ENCODE measurements around the gene ATXN1.

The ATXN1 gene

GRCh38 chr6:16370943-16371342, 390.3 kb downstream of the ATXN1 start:
- no peak for ATAC-seq
- H3K27me3 Mint-ChIP-seq, result no peaks in the 10 kb centered on the region
- no peak overlapping the region for H3K4me3 Mint-ChIP-seq
- H3K4me1 Mint-ChIP-seq, result peaks cover 51% of the 10 kb centered on the region
- H3K36me3 Mint-ChIP-seq, result peaks cover 40% of the 10 kb centered on the region
- peaks cover 4% of the 10 kb centered on the region for H3K9me3 Mint-ChIP-seq
- no peak overlapping the region for H3K27ac Mint-ChIP-seq

DNA sequence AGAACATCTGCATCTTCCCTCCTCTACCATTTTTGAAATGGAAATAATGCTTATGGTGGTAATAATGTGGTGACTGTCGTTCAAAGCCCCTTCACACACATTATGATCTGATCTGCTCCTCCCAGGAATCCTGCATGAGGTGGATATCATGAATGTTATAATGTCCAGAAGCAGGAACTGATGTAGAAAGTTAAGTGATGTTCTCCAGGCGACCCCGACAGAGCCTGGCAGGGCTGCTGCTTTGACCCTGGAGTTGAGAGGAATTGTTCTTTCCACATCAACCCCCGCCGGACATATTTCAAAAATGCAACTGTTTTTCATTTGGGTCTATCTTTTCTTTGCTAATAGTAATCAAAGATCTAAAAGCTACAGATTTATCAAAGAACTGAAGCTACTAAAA, 391.3 kb downstream of the ATXN1 start:
- Mint-ChIP-seq H3K27me3 (no peaks in the 10 kb centered on the region), H3K36me3 (peaks cover 43% of the 10 kb centered on the region), H3K9me3 (peaks cover 4% of the 10 kb centered on the region), H3K4me3 (no peak overlapping the region), H3K4me1 (peaks cover 42% of the 10 kb centered on the region), H3K27ac (no peak overlapping the region)
- no peak for ATAC-seq

DNA sequence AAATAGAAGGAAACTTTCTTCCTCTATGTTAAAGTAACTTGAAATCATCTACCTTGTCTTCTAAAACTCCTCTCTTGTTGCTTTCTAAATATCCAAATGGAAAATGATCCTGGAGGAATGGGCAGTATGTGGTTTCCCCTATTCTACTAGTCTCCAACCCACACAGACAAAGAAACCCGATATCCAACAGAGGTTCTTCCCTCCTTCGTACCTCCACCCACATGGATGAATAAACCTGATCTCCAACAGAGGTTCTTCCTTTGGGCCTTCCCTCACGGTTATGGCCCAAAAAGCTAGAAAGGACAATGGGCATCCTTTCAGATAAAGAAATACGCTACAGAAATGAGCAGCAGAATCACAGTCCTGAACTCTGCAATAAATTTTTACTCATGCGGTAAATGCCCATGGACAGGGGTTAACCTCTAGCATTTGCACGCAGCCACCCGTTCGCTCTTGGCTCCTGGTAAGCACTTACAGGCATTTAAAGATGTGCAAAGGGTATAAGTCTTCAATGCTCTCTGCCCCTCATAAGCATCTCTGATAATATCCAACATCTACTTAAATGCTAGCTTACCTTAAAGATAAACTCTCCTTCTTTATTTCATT, 392.0 kb downstream of the ATXN1 start:
- H3K4me1 Mint-ChIP-seq, result peaks cover 34% of the 10 kb centered on the region
- H3K9me3 Mint-ChIP-seq, result peaks cover 4% of the 10 kb centered on the region
- no peaks in the 10 kb centered on the region for H3K27me3 Mint-ChIP-seq
- no peak for ATAC-seq
- peaks cover 43% of the 10 kb centered on the region for H3K36me3 Mint-ChIP-seq
- H3K27ac Mint-ChIP-seq, result no peak overlapping the region
- H3K4me3 Mint-ChIP-seq, result no peak overlapping the region

GRCh38 chr6:16367571-16367970, 393.7 kb downstream of the ATXN1 start:
- Mint-ChIP-seq H3K4me3 (no peak overlapping the region), H3K4me1 (peaks cover 24% of the 10 kb centered on the region), H3K9me3 (no peaks in the 10 kb centered on the region), H3K36me3 (peaks cover 40% of the 10 kb centered on the region), H3K27ac (no peak overlapping the region), H3K27me3 (no peaks in the 10 kb centered on the region)
- ATAC-seq, result no peak

DNA sequence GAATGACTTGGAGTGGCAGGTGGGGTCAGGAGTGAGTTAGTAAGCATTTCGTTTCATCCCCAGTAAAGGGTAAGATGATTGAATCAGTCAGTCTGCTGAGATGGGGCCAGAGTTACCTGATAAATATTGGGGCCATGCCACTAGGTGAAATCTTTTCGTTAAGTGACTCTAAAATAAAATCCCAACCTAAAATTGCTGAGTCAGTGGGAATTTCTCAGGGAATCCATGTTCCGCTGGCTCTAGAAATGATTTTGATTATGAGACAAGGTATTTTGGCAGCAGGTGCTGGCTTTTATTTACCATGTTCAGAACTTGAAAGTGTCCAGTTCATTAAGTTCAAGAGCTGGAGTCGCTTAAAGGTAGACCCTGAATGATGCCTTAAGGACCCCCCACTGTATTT, 397.5 kb downstream of the ATXN1 start:
- Mint-ChIP-seq H3K4me3 (no peak overlapping the region), H3K4me1 (peaks cover 1% of the 10 kb centered on the region), H3K27me3 (no peaks in the 10 kb centered on the region), H3K9me3 (no peaks in the 10 kb centered on the region), H3K36me3 (peaks cover 36% of the 10 kb centered on the region), H3K27ac (no peak overlapping the region)
- ATAC-seq, result no peak

GRCh38 chr6:16362819-16363589, 398.3 kb downstream of the ATXN1 start:
- no peaks in the 10 kb centered on the region for H3K4me1 Mint-ChIP-seq
- peaks cover 36% of the 10 kb centered on the region for H3K36me3 Mint-ChIP-seq
- H3K27me3 Mint-ChIP-seq, result no peaks in the 10 kb centered on the region
- H3K9me3 Mint-ChIP-seq, result no peaks in the 10 kb centered on the region
- H3K4me3 Mint-ChIP-seq, result no peak overlapping the region
- ATAC-seq, result no peak
- H3K27ac Mint-ChIP-seq, result no peak overlapping the region

- no peak overlapping the region for H3K27ac Mint-ChIP-seq
- no peaks in the 10 kb centered on the region for H3K27me3 Mint-ChIP-seq
- ATAC-seq, result no peak
- peaks cover 43% of the 10 kb centered on the region for H3K36me3 Mint-ChIP-seq
- no peaks in the 10 kb centered on the region for H3K4me1 Mint-ChIP-seq
- no peak overlapping the region for H3K4me3 Mint-ChIP-seq
- no peaks in the 10 kb centered on the region for H3K9me3 Mint-ChIP-seq
Measured at GRCh38 chr6:16362296-16362695, 399.0 kb downstream of the ATXN1 start.

GRCh38 chr6:16361861-16362260, 399.4 kb downstream of the ATXN1 start:
- no peaks in the 10 kb centered on the region for H3K27me3 Mint-ChIP-seq
- H3K4me3 Mint-ChIP-seq, result no peak overlapping the region
- H3K36me3 Mint-ChIP-seq, result peaks cover 44% of the 10 kb centered on the region
- ATAC-seq, result no peak
- H3K9me3 Mint-ChIP-seq, result no peaks in the 10 kb centered on the region
- no peaks in the 10 kb centered on the region for H3K4me1 Mint-ChIP-seq
- no peak overlapping the region for H3K27ac Mint-ChIP-seq

DNA sequence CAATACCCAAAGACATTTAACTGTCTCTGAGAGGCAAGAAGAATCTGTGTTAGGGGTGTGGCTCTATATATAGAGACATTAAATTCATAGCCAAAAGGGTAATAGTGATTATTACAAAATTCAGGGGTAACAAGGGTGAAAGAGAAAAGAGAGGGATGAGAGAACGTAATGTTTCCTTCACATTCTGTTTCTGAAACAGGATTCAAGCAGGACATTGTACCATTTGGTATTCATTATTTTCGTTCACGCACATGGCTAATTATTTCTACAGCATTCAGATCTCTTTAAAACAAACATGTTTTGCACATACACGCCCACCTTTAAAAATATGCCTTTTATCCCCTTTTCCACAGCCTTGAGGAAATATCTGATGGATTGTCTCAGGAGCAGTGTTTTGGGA, 400.1 kb downstream of the ATXN1 start:
- peaks cover 44% of the 10 kb centered on the region for H3K36me3 Mint-ChIP-seq
- ATAC-seq, result no peak
- H3K9me3 Mint-ChIP-seq, result no peaks in the 10 kb centered on the region
- H3K27ac Mint-ChIP-seq, result no peak overlapping the region
- no peak overlapping the region for H3K4me3 Mint-ChIP-seq
- H3K4me1 Mint-ChIP-seq, result no peaks in the 10 kb centered on the region
- no peaks in the 10 kb centered on the region for H3K27me3 Mint-ChIP-seq

DNA sequence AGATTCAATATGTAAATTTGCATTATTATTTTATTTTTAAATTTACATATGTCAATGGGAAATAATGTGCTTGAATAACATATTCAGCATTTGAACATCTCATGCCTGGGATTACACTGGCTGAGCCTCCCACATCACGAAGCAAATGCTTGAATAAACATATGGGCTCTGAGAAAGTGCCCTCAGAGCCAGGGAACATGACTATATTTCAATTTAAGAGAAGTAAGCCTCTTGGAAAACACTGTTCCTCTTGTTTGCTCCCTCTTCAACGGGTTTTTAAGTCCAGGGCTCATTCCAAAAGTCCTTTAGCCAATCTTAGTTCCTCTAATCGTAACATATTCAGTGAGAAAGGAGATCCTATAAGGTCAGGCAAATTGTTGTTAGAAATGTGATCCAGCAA, 400.9 kb downstream of the ATXN1 start:
- Mint-ChIP-seq H3K36me3 (peaks cover 43% of the 10 kb centered on the region), H3K4me3 (no peak overlapping the region), H3K4me1 (peaks cover 5% of the 10 kb centered on the region), H3K27ac (no peak overlapping the region), H3K27me3 (no peaks in the 10 kb centered on the region), H3K9me3 (no peaks in the 10 kb centered on the region)
- no peak for ATAC-seq

GRCh38 chr6:16359563-16359962, 401.7 kb downstream of the ATXN1 start:
- Mint-ChIP-seq H3K9me3 (no peaks in the 10 kb centered on the region), H3K4me1 (peaks cover 5% of the 10 kb centered on the region), H3K4me3 (no peak overlapping the region), H3K27me3 (no peaks in the 10 kb centered on the region), H3K36me3 (peaks cover 42% of the 10 kb centered on the region), H3K27ac (no peak overlapping the region)
- no peak for ATAC-seq

DNA sequence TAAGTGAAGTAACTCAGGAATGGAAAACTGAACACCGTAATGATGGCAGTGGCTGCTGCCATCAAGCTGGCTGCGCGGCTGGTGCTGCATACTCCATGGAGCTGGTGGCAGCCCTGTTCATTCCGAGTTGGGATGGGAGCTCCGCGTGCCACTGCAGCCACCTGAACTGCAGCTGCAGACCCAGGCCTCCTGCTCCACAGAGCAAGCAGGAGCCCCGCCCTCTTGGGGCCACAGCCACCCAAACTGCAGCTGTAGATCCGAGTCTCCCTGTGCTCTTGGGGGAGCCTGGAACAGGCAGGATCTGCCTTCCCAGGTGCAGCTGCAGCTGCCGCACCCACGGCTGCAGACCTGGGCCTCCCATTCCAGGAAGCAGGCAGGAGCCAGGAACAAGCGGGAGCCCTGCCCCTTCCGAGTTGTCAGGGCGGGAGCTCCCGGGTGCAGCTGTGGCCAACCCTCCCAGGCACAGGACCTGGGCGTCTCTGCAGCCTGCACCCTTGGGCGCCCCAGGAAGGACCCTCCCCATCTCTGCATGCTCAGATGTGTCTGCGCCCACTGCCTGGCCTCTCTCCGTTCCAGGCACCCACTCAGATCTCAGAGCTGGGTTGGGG, 402.6 kb downstream of the ATXN1 start:
- no peaks in the 10 kb centered on the region for H3K27me3 Mint-ChIP-seq
- H3K4me3 Mint-ChIP-seq, result no peak overlapping the region
- H3K9me3 Mint-ChIP-seq, result no peaks in the 10 kb centered on the region
- no peak overlapping the region for H3K27ac Mint-ChIP-seq
- H3K4me1 Mint-ChIP-seq, result peaks cover 5% of the 10 kb centered on the region
- ATAC-seq, result no peak
- peaks cover 42% of the 10 kb centered on the region for H3K36me3 Mint-ChIP-seq

GRCh38 chr6:16355699-16356446, 405.4 kb downstream of the ATXN1 start:
- ATAC-seq, result no peak
- Mint-ChIP-seq H3K36me3 (peaks cover 25% of the 10 kb centered on the region), H3K4me1 (peaks cover 5% of the 10 kb centered on the region), H3K4me3 (no peak overlapping the region), H3K9me3 (no peaks in the 10 kb centered on the region), H3K27ac (no peak overlapping the region), H3K27me3 (no peaks in the 10 kb centered on the region)

GRCh38 chr6:16355238-16355637, 406.0 kb downstream of the ATXN1 start:
- Mint-ChIP-seq H3K4me3 (no peak overlapping the region), H3K4me1 (peaks cover 5% of the 10 kb centered on the region), H3K27ac (no peak overlapping the region), H3K27me3 (no peaks in the 10 kb centered on the region), H3K9me3 (no peaks in the 10 kb centered on the region), H3K36me3 (peaks cover 28% of the 10 kb centered on the region)
- no peak for ATAC-seq

- ATAC-seq, result no peak
- peaks cover 5% of the 10 kb centered on the region for H3K4me1 Mint-ChIP-seq
- H3K36me3 Mint-ChIP-seq, result peaks cover 29% of the 10 kb centered on the region
Measured at GRCh38 chr6:16354692-16355091, 406.6 kb downstream of the ATXN1 start.

More at GRCh38 chr6:16354692-16355091, 406.6 kb downstream of the ATXN1 start:
- Mint-ChIP-seq H3K9me3 (no peaks in the 10 kb centered on the region), H3K27ac (no peak overlapping the region), H3K4me3 (no peak overlapping the region), H3K27me3 (no peaks in the 10 kb centered on the region)
